Neural progenitor cell (in vitro differentiated cells): Measurements from ENCODE around the gene LRP1B. TPM values are rescaled to one million over a fixed set of nuclear protein-coding genes. Genes with fewer than 3 reads are reported as not detected.

Experiments
- DNase-seq: peaks from one replicate; pipeline ENCODE4 v3.0.0-alpha.2; 2016; ENCODE audit warnings: low spot score
- H2AFZ ChIP-seq: fragments of 200-600 bp; sonication (generic); replicated peaks from 2 replicates; pipeline ENCODE4 v1.6.1; 2016; ENCODE audit warnings: antibody characterized with exemption
- H3F3A ChIP-seq: fragments of 200-600 bp; sonication (generic); 2 replicates; pipeline ENCODE4 v1.6.1; 2016; ENCODE audit warnings: antibody characterized with exemption, low read depth
- H3K27ac ChIP-seq: fragments of 200-600 bp; sonication (generic); 2 replicates; pipeline ENCODE4 v1.5.1; 2016; ENCODE audit warnings: mild to moderate bottlenecking
- H3K27me3 ChIP-seq: fragments of 200-600 bp; sonication (generic); 2 replicates; pipeline ENCODE4 v1.6.1; 2016; ENCODE audit warnings: mild to moderate bottlenecking, moderate library complexity
- H3K36me3 ChIP-seq: fragments of 200-600 bp; sonication (generic); 2 replicates; pipeline ENCODE4 v1.5.1; 2016
- H3K4me1 ChIP-seq: fragments of 200-600 bp; sonication (generic); 2 replicates; pipeline ENCODE4 v1.6.1; 2016; ENCODE audit warnings: mixed run types
- H3K4me2 ChIP-seq: fragments of 200-600 bp; sonication (generic); 2 replicates; pipeline ENCODE4 v1.6.1; 2016
- H3K4me3 ChIP-seq: fragments of 200-600 bp; sonication (generic); 2 replicates; pipeline ENCODE4 v1.5.1; 2016
- H3K79me2 ChIP-seq: fragments of 200-600 bp; sonication (generic); 2 replicates; pipeline ENCODE4 v1.6.1; 2016; ENCODE audit warnings: low read depth
- H3K9ac ChIP-seq: fragments of 200-600 bp; sonication (generic); 2 replicates; pipeline ENCODE4 v1.6.1; 2016
- H3K9me3 ChIP-seq: fragments of 200-600 bp; sonication (generic); 2 replicates; pipeline ENCODE4 v1.5.1; 2016; ENCODE audit warnings: low read depth
- H4K20me1 ChIP-seq: fragments of 200-600 bp; sonication (generic); 2 replicates; pipeline ENCODE4 v1.6.1; 2016; ENCODE audit warnings: low read depth
- H3K27ac Mint-ChIP-seq: 3 replicates; pipeline ENCODE4 v1.8.0; 2021; ENCODE audit warnings: mixed read lengths
- H3K27me3 Mint-ChIP-seq: 2 replicates; pipeline ENCODE4 v1.8.0; 2022; ENCODE audit warnings: low read depth, mild to moderate bottlenecking, inconsistent platforms, moderate library complexity, mixed read lengths; ENCODE audit not compliant: insufficient read depth
- H3K36me3 Mint-ChIP-seq: 3 replicates; pipeline ENCODE4 v1.8.0; 2021; ENCODE audit warnings: mixed read lengths
- H3K4me1 Mint-ChIP-seq: 3 replicates; pipeline ENCODE4 v1.8.0; 2021; ENCODE audit warnings: mixed read lengths
- H3K4me3 Mint-ChIP-seq: 3 replicates; pipeline ENCODE4 v1.8.0; 2021; ENCODE audit warnings: mild to moderate bottlenecking, moderate library complexity, mixed read lengths
- H3K9me3 Mint-ChIP-seq: 3 replicates; pipeline ENCODE4 v1.8.0; 2020; ENCODE audit warnings: mixed read lengths
- CTCF ChIP-seq: fragments of 200-600 bp; sonication (generic); IDR thresholded peaks from 2 replicates; pipeline ENCODE4 v1.5.1; 2017; ENCODE audit warnings: antibody characterized with exemption, mild to moderate bottlenecking
- EZH2 ChIP-seq: fragments of 200-600 bp; sonication (generic); IDR thresholded peaks from 2 replicates; pipeline ENCODE4 v1.6.1; 2017; ENCODE audit warnings: antibody characterized with exemption, mild to moderate bottlenecking, moderate library complexity
- EZH2phosphoT487 ChIP-seq: fragments of 200-600 bp; sonication (generic); IDR thresholded peaks from 2 replicates; pipeline ENCODE4 v1.6.1; 2017; ENCODE audit warnings: antibody characterized with exemption
- total RNA-seq: library from RNA; depleted of rRNA; stranded (reverse); fragments of >200 nt; gene quantifications from 2 replicates; pipeline ENCODE4 v1.2.3, GENCODE V29; 2015; ENCODE audit warnings: low replicate concordance

Gene LRP1B
- total RNA-seq, 1 donor from 2014 or later: not detected

- Mint-ChIP-seq H3K9me3 (no peaks in the 10 kb centered on the region), H3K27ac (no peak overlapping the region), H3K4me1 (no peaks in the 10 kb centered on the region), H3K27me3 (no peaks in the 10 kb centered on the region), H3K36me3 (no peaks in the 10 kb centered on the region), H3K4me3 (no peak overlapping the region)
- H3K4me2 ChIP-seq: no peak overlapping the region
- no peak for DNase-seq
- peak overlapping the region; percentile 34 for H2AFZ ChIP-seq
- H3F3A ChIP-seq: no peaks in the 10 kb centered on the region
- H3K4me1 ChIP-seq: no peaks in the 10 kb centered on the region
- H3K9ac ChIP-seq: no peak overlapping the region
- no peaks in the 10 kb centered on the region for H3K27me3 ChIP-seq
- H3K9me3 ChIP-seq: no peaks in the 10 kb centered on the region
- no peak overlapping the region for H3K27ac ChIP-seq
- TF ChIP-seq EZH2 (no peak), EZH2phosphoT487 (no peak), CTCF (no peak)
- H4K20me1 ChIP-seq: no peaks in the 10 kb centered on the region
- H3K36me3 ChIP-seq: no peaks in the 10 kb centered on the region
- H3K4me3 ChIP-seq: no peak overlapping the region
- H3K79me2 ChIP-seq: no peaks in the 10 kb centered on the region
Observed at GRCh38 chr2:141947396-141948114, 183.3 kb downstream of the LRP1B start.

- Mint-ChIP-seq H3K27ac (no peak overlapping the region), H3K27me3 (no peaks in the 10 kb centered on the region), H3K9me3 (no peaks in the 10 kb centered on the region), H3K36me3 (no peaks in the 10 kb centered on the region), H3K4me1 (no peaks in the 10 kb centered on the region), H3K4me3 (no peak overlapping the region)
- no peak for TF ChIP-seq EZH2
- no peak for TF ChIP-seq CTCF
- TF ChIP-seq EZH2phosphoT487: no peak
- Histone ChIP-seq H2AFZ (no peak overlapping the region), H3K9me3 (no peaks in the 10 kb centered on the region), H3K9ac (no peak overlapping the region), H3K4me3 (no peak overlapping the region), H3K79me2 (no peaks in the 10 kb centered on the region), H3K4me2 (no peak overlapping the region), H3K4me1 (no peaks in the 10 kb centered on the region), H3K27ac (no peak overlapping the region), H3K36me3 (no peaks in the 10 kb centered on the region), H3K27me3 (no peaks in the 10 kb centered on the region), H4K20me1 (no peaks in the 10 kb centered on the region), H3F3A (peaks cover 4% of the 10 kb centered on the region)
- no peak for DNase-seq
Observed at GRCh38 chr2:141946016-141946415, 184.8 kb downstream of the LRP1B start.

- Mint-ChIP-seq H3K4me3 (no peak overlapping the region), H3K4me1 (no peaks in the 10 kb centered on the region), H3K9me3 (no peaks in the 10 kb centered on the region), H3K36me3 (no peaks in the 10 kb centered on the region), H3K27me3 (no peaks in the 10 kb centered on the region), H3K27ac (no peak overlapping the region)
- Histone ChIP-seq H3K4me3 (no peak overlapping the region), H3K36me3 (no peaks in the 10 kb centered on the region), H3K4me2 (no peak overlapping the region), H4K20me1 (no peaks in the 10 kb centered on the region), H3K27ac (no peak overlapping the region), H3K79me2 (no peaks in the 10 kb centered on the region), H3K9ac (no peak overlapping the region), H2AFZ (no peak overlapping the region), H3K9me3 (no peaks in the 10 kb centered on the region), H3F3A (peaks cover 4% of the 10 kb centered on the region), H3K27me3 (no peaks in the 10 kb centered on the region), H3K4me1 (no peaks in the 10 kb centered on the region)
- TF ChIP-seq EZH2phosphoT487 (no peak), EZH2 (no peak), CTCF (no peak)
- no peak for DNase-seq
Observed at GRCh38 chr2:141943918-141944317, 186.9 kb downstream of the LRP1B start.
